LoVo (cell line): ENCODE data around the gene PLS3.
"Not testable (repeated sequence)": the region's sequence is repeated elsewhere in the genome, so short reads cannot be mapped to it uniquely, and the experiment has no call there.

Experiments used
- DNase-seq: peaks from one replicate; pipeline ENCODE4 v3.0.0-alpha.2; 2016; ENCODE audit warnings: low spot score

Gene PLS3, protein sequence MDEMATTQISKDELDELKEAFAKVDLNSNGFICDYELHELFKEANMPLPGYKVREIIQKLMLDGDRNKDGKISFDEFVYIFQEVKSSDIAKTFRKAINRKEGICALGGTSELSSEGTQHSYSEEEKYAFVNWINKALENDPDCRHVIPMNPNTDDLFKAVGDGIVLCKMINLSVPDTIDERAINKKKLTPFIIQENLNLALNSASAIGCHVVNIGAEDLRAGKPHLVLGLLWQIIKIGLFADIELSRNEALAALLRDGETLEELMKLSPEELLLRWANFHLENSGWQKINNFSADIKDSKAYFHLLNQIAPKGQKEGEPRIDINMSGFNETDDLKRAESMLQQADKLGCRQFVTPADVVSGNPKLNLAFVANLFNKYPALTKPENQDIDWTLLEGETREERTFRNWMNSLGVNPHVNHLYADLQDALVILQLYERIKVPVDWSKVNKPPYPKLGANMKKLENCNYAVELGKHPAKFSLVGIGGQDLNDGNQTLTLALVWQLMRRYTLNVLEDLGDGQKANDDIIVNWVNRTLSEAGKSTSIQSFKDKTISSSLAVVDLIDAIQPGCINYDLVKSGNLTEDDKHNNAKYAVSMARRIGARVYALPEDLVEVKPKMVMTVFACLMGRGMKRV

GRCh38 chrX:115560978-115561604, at the start of gene PLS3:
Gene PLS3 (plus strand): TSS chrX:115561174. CDS start chrX:115610251, 49,077 bp downstream.
- DNase-seq = peak; percentile 71

GRCh38 chrX:115518113-115518512, 42.9 kb upstream of the PLS3 start:
- no peak for DNase-seq

DNA sequence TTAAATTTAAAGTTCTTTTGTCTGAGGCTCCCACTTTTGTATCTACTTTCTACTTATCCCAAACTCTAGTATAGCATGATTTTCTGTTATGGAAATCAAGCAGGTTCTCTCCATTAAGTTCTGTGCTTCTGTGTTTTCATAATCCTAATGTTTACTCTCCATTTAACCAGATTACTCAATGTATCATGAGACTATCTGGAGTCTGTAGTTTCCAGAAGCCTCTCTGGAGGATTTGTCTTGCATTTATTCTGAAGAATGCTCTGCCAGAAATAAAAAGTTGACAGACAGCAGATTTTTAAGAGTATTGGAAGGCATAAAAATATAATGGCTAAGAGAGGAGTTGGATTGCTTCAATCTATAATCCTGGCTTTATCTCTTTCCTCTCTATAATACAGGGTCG, 39.2 kb upstream of the PLS3 start:
- DNase-seq = no peak

DNA sequence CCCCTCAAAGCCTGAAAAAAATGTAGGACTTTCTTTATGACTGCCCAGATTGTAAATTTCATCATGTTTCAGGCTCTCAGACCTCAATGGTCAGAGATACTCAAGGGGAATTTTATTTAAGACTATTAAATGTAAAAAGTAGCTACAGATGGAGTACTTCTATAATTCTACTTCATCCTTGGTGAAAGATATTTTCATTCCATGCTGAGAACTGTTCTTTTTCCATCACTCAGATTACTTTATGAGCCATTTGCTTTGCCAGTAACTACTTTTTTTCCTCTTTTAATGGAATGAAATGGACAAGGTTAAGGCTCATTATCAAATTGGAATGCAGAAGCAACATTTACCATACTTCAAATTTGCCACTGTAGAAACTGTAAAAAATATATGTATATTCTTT, 38.0 kb upstream of the PLS3 start:
- DNase-seq = no peak

GRCh38 chrX:115525486-115525885, 35.5 kb upstream of the PLS3 start:
- no peak for DNase-seq

GRCh38 chrX:115531818-115532403, 29.1 kb upstream of the PLS3 start:
- DNase-seq = no peak

DNA sequence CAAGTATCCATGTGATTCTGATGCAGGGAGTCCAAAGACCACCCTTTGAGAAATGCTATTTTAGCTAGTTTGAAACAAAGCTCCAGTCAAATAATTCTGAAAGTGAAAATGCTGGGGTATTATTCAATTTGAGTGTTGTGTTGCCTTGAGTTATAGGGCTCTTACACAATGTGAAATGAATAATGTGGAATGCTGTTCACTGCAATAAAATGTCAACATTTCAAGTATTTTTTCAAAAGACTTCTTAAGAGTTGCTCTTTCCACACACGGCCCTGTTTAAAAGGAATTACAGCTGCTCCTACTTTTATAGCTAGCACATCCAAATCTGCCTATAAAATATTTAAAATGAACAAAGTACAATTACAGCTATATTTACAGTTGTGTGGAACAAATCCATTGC, 27.5 kb upstream of the PLS3 start:
- no peak for DNase-seq

- DNase-seq = no peak
Observed at GRCh38 chrX:115534383-115534782, 26.6 kb upstream of the PLS3 start.

DNA sequence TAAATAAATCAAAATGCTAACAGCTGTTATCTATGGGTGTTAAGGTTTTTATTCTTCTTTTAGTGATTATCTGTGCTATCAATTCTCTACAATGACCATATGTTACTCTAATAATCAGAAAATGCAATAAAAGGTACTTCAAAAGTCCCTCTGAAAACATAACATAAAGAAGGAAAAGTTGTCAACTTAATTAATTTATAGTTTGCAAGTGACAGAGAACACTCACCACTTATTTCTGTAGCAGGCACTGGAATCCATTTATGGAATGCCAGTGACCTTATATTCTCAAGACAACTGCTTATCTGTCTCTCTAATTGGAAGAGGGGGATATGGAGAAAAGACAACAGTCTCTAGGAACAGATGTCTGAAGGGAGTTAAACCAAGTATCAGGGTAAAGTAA, 25.6 kb upstream of the PLS3 start:
- no peak for DNase-seq

GRCh38 chrX:115535844-115536243, 25.1 kb upstream of the PLS3 start:
- DNase-seq = no peak

GRCh38 chrX:115539841-115540240, 21.1 kb upstream of the PLS3 start:
- no peak for DNase-seq

GRCh38 chrX:115541045-115541444, 19.9 kb upstream of the PLS3 start:
- DNase-seq = not testable (repeated sequence)

DNA sequence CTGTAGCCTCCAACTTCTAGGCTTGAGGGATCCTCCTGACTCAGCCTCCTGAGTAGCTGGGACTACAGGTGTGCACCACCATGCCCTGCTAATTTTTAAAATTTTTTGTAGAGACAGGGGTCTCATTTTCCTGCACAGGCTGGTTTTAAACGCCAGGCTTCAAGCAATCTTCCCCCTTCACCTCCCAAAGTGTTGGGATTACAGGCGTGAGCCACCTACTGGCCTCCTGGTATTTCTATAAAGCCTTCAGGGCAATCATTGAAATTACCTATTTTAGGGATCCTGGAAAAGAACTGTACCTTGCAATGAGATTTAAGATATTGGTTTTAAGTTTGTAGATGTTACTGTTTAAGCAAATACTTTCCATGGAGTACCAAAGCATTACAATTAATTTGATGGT, 13.5 kb upstream of the PLS3 start:
- DNase-seq = no peak

GRCh38 chrX:115549008-115549407, 12.0 kb upstream of the PLS3 start:
- DNase-seq = no peak

DNA sequence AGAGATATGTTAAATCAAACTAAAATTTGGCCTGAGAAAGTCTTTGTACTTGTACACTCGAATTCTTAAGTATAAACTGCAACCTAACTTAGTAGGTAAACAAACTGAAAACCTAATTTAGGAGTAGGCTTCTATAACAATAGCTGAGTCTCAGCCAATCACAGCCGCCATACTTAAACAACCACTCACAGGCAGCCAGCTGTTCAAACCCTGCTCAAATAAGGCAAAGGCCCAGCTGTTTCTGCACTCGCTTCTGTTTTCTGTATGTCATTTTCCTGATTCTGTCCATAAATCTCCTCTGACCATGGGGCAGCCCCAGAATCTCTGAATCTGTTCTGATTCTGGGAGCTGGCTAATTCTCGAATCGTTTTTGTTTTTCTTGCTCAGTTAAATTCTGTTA, 7.8 kb upstream of the PLS3 start:
- no peak for DNase-seq

- peak; percentile 52 for DNase-seq
Observed at GRCh38 chrX:115559672-115560071, 1.3 kb upstream of the PLS3 start.

GRCh38 chrX:115560211-115560977, 580 bp upstream of the PLS3 start:
- DNase-seq = peak; percentile 64

DNA sequence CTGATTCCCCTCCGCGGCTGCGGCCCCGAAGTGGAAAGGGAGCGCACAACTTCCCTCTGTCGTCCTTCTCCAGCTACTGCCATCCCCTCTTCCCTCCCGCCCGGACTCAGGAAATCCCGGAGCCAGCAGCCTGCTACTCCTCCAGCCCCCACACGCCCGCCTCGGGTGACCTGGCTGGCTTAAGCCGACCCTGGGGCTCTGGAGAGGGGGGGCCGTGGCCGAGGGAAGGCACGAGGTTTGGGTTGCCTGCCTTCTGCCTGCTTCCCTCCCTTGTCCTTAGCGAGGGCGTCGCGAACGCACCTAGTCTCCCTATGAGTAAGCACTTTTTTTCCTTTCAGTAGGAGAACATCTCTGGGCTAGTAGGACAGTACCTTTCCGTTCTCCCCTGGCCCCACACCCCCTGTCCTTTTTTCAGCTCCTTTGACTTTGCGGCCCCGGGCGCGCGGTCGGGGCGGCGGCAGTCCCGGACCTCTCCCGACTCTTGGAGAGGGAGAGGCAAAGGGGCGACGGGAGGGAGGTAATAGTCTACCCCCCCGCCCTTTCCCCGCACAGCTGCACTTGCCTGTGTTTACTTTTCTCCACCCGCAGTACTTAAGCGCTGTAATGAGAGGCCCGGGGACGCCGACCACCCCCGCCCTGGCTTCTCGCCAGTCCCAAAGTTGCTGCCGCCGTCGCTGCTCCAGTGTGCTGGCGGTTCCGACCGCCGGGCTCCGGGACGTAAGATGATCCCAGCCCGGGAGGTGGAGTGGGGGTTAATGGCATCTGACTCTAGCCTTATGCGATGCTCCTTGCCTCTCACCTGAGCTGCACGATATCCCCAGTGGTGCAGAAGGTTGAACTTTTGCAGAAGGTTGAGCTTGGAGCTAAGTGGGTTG, 868 bp downstream of the PLS3 start:
- peak; percentile 19 for DNase-seq

DNA sequence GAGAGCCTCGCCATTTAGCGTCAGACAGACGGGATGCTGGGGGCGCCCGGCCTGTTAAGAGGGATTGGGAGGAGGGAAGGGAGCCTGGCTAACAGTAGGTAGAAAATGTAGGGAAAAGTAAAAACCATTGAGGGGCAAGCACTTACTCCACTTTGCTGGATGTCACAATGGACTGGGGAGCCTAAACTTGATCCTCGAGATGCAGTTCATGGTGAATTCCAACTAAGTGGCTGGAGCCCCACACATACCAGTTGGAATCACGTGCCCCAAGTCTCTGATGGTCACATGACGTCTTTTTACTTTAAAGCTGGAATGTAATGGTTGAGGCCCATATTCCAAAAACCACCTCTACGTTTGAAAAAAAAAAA, 1.5 kb downstream of the PLS3 start:
- no peak for DNase-seq

- no peak for DNase-seq
Observed at GRCh38 chrX:115563633-115564162, 2.7 kb downstream of the PLS3 start.

- no peak for DNase-seq
Observed at GRCh38 chrX:115564243-115564642, 3.3 kb downstream of the PLS3 start.
